GM18951 (cell line): ENCODE data around the gene TYW3.

Experiments
- POLR2A ChIP-seq: IDR thresholded peaks from 4 replicates; pipeline ENCODE4 v1.6.1; 2011; ENCODE audit warnings: mild to moderate bottlenecking; ENCODE audit not compliant: insufficient read length, insufficient read depth; ENCODE audit errors: extremely low read depth
- in situ Hi-C: fragments of 300-500 bp; cut with MboI; formaldehyde crosslinking; loops from one replicate; pipeline ENCODE4 v1.12.0; 2022; ENCODE audit warnings: low sequenced_read_pairs, mixed read lengths, inconsistent platforms; ENCODE audit not compliant: unreplicated experiment

TYW3 gene, protein sequence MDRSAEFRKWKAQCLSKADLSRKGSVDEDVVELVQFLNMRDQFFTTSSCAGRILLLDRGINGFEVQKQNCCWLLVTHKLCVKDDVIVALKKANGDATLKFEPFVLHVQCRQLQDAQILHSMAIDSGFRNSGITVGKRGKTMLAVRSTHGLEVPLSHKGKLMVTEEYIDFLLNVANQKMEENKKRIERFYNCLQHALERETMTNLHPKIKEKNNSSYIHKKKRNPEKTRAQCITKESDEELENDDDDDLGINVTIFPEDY

DNA sequence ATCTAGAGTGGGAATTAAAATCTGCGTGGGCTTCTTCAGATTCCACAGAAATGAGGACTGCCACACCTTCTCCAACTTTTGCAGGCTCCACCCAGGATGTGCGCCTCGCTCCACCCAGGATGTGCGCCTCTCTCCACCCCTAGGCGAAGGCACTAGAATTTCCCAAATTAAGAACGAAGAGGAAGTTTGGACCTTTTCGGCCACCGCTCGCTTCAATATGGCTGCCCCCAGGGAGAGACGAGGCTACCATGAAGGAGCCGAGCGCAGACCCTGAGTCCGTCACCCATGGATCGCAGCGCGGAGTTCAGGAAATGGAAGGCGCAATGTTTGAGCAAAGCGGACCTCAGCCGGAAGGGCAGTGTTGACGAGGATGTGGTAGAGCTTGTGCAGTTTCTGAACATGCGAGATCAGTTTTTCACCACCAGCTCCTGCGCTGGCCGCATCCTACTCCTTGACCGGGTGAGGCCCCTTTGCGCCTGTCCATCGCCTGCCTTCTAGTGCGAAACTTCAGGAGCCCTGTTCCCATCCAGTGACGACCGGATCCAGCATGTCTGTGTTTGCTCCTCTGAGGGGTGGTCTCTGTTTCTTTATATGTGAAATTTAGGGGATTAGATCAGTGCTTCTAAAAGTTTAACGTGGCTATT is at the start of gene TYW3, which contains the start of gene CRYZ:
TSS of gene TYW3 (plus strand) at position 193 of the 644 bp plus-strand sequence. CDS start at position 286, 93 bp downstream.
TSS of gene CRYZ (minus strand) at position 91 of the 644 bp plus-strand sequence. CDS start 8,229 bp downstream, outside the sequence.
- in situ Hi-C loops: no loop called here

DNA sequence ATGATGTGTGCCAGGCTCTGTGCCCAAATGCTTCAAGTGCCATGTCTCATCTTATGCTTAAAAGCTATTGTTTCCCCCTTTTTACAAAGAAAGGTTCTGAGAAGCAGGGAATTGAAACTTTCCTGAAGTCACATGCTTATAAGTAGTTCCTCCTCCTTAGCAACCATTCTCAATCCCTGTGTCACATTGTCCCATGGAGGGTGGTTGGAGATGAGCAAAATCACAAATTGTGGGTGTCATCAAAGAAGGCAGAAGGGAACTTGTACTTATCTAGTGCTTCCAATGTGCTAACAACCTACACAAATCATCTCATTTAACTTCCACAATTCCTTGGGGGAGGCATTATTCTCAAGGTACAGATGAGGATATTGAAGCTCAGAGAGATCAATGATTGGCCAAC is 49.3 kb upstream of the TYW3 start:
- TF ChIP-seq POLR2A: no peak
- in situ Hi-C loops: loop anchor here (25.0 kb wide), 1 partner anchor 671 kb away; no protein-coding TSS in a partner anchor

More for the DNA sequence above, at the start of gene TYW3, which contains the start of gene CRYZ:
- TF ChIP-seq POLR2A: peak; percentile 69

DNA sequence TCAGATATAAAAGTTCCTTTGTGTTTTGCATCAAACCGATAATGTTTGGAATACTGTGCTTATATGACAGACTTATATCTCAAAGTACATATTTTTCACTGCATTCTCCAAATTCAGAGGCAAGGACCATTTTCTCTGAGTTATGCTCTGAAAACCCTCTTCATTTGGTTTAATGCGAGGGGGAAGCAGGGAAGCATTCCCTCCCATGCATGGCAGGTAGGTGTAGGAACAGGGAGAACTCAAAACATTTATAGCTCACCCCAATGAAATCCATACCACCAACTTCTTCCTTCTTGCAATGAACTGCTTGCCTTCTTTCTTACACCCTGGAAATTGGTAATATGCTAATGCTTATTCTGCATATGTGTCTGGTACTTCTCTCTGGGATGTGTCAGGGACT is 48.7 kb upstream of the TYW3 start:
- no peak for TF ChIP-seq POLR2A
- in situ Hi-C loops: loop anchor here (25.0 kb wide), 1 partner anchor 672 kb away; no protein-coding TSS in a partner anchor

DNA sequence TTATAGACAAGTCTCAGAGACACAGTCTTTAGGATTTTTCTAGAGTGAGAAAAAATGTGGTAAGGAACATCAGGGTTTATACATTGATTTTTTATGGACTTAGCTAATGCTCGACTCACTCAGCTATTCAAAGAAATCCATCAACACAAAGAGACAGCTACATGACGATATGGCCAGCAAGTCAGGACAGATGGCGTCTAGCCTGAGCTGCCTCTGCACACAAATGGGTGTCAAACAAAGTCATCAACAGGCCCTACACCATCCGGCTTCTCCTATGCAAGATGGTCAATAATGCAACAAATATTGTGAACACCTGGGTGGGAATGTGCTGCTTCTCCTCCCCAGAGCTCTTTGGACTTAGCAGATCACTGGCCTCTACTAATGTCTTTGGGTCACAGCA is 46.0 kb upstream of the TYW3 start:
- in situ Hi-C loops: loop anchor here (25.0 kb wide), 1 partner anchor 675 kb away; no protein-coding TSS in a partner anchor
- TF ChIP-seq POLR2A: no peak

DNA sequence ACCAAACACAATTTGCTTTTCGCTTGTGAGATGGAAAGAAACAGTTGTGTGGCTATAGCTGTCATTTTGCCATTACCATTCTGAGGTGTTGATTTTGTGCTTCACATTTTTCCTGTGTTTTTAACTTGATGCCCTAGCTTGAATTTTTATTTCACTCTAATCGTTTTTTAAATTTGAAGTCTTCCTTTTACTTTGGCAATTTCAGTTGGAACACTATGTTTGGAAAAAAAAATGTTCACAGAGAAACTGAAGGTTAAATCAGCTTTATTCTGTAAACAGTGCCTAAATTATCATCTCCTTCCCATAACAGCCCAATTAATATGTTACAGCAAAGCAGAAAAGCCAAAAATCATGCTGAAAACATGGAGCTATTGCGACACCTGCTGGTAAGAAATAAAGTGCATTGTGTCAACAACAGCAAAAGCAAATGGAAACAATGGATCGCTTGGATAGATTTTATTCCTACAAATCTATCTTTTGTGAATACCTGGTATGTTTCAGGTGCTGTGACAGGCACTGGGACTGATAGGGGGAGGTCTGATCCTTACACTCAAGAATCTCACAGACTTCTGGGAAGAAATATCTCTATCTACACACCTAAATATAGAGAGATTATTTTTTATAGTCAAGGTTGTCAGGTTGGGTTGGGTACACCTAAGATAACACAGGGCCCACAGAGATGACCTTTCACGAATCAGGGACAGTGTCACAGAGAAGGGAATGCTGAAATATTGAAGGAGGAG is 43.2 kb upstream of the TYW3 start:
- in situ Hi-C loops: loop anchor here (25.0 kb wide), 1 partner anchor 677 kb away; no protein-coding TSS in a partner anchor
- TF ChIP-seq POLR2A: no peak

DNA sequence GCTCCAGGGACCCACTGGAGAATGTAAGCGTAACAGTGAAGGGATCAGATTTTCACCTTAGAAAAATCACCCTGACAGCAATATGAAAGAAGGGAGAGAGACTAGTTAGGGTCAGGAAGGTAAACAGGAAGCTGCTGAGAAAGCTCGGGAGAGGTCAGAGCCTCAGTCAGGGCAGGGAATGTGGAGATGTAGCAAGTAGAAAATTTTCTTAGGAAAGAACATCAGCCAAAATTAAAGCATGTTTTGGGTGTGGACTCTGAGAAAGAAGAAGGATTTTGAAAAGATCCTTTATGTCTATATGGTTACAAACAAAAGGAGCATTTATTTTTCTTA is 42.6 kb upstream of the TYW3 start:
- TF ChIP-seq POLR2A: no peak
- in situ Hi-C loops: loop anchor here (25.0 kb wide), 1 partner anchor 678 kb away; no protein-coding TSS in a partner anchor

DNA sequence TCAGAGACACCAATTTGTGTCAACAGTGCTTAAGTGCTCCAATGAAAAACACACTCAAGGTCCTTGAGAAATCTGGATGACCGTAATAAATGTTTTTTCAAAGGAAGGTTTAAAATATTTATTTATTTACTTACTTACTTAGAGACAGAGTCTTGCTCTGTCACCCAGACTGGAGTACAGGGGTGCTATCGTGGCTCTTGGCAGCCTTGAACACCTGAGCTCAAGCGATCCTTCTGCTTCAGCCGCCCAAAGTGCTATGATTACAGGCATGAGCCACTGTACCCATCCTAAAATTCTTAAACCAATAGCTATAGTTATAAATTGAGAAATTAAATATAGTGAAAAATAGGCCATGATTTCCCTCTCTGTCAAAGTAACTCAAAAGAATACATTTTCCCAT is 42.0 kb upstream of the TYW3 start:
- no peak for TF ChIP-seq POLR2A
- in situ Hi-C loops: loop anchor here (25.0 kb wide), 1 partner anchor 679 kb away; no protein-coding TSS in a partner anchor

DNA sequence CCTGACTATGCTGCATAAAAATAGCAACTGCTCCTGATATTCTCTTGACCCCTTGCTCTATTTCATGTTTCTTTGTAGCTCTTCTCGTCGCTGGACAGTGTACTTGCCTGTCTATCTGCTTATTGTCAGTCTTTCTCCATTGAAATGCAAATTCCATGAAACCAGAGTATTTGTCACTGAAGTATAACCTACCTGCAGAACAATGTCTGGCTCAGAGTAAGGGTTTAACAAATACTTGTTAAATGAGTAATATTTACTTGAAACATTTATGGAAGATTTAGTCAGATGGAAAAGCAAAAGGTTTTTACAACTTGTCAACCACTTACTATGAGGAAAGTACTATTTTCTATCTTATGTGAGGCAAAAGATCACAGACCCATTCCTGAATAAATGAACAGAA is 39.5 kb upstream of the TYW3 start:
- no peak for TF ChIP-seq POLR2A
- in situ Hi-C loops: loop anchor here (25.0 kb wide), 1 partner anchor 681 kb away; no protein-coding TSS in a partner anchor

DNA sequence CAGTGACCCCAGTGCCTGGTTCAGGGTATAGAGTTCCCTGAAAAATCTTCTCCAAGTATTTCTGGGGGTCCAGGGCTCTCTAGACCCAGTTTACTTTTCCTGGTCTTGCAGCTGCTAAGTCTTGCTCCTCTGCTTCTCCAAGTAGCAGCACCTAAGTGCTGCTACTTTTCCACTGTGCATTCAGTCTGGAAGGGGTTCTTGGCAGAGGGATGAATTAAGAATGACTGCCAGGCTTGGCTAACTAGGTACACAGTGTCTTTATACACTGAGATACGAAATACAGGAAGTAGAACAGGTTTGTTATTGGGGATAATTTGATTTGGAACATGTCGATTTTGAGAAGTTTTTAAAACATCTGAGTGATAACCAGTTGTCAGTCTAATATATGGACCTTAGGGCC is 35.1 kb upstream of the TYW3 start:
- TF ChIP-seq POLR2A: no peak
- in situ Hi-C loops: loop anchor here (25.0 kb wide), 1 partner anchor 686 kb away; no protein-coding TSS in a partner anchor

DNA sequence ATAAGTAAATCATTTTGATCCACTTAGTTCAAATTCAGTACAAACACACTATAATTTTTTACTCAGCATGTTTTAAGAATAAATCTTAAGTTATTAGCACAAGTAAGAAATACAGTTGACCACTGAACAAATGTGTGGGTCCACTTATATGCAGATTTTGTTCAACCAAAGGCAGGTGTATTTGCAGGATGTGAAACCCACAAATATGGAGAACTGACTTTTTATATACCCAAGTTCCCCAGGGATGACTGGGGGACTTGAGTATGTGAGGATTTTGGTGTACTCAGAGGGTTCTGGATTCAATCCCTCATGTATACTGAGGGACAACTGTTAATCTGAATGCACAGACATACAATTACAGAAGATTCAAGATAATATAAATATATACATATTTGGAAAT is 33.6 kb upstream of the TYW3 start:
- in situ Hi-C loops: loop anchor here (25.0 kb wide), 1 partner anchor 687 kb away; no protein-coding TSS in a partner anchor

DNA sequence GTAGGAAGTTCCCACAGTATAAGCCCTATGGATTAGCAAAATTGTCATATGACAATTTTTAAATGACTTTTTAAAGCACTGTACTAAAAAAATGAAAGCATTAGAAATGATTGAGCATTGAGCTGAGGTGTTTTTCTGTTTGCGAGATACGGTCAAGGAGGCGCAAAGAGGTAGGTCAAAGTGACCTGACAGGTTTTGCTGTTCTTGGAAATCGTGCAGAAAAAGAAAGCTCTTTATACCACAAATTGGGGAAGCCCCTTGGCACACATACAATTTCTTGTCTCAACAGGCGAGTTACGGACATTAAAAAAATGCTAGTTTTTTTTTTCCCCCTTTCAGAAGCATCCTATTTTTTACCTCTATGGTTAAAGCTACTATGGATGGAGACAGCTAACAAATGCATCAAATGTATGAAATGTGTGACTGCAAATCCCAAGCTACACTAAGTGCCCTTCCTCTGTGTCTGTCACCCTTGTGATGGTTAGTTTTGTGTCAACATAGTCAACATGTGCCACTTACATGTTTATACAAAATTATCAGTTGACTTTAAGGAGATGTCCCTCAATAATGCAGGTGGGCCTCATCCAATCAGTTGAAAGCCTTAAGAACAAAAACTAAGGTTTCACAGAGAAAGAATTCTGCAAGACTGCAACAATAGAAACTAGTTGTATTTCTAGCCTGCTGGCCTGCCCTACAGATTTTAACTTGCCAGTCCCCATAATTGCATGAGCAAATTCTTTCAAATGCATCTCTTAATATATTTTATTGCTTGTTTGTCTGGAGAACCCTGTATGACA is 29.4 kb upstream of the TYW3 start:
- TF ChIP-seq POLR2A: no peak
- in situ Hi-C loops: no loop called here

More for the DNA sequence above, 33.6 kb upstream of the TYW3 start:
- TF ChIP-seq POLR2A: no peak

DNA sequence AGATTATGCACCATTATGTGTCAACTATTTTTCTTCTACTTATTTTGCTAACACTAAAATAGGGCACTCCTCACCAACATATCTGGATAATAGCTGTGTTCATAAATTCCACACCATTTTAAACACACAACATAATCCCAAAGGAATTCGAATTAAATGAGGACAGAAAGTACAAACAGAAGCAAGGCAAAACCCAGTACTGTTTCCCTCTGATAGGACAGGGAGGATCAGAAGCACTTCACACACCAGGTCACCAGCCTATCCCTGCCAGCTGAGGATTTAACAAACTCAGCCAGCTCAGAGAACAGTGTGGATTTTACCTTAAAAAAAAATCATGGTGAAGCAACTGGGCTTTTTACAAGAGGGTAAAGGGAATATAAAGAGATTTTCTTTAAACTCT is 20.1 kb upstream of the TYW3 start:
- in situ Hi-C loops: no loop called here
- TF ChIP-seq POLR2A: no peak

DNA sequence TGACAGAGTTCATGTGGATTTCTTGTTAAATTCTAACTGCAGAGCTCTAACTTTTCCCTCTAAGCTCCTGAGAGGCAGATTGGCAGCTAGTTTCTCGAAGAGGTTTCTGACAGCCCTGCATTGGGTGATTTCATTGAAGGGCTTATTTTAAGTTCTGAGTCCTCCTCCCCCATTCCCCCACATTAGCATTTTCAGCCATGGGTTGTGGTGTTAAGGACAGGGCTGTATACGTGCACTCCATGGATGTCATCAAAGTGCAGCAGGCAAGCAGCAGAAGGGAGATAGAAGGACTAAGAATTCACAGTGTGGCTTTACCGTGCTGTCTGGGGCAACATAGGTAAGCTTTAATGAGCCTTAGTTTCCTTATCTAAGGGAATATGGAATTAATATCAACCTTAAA is 19.1 kb upstream of the TYW3 start:
- in situ Hi-C loops: no loop called here
- no peak for TF ChIP-seq POLR2A
